Measurements from ENCODE around the gene CPED1.

DNA sequence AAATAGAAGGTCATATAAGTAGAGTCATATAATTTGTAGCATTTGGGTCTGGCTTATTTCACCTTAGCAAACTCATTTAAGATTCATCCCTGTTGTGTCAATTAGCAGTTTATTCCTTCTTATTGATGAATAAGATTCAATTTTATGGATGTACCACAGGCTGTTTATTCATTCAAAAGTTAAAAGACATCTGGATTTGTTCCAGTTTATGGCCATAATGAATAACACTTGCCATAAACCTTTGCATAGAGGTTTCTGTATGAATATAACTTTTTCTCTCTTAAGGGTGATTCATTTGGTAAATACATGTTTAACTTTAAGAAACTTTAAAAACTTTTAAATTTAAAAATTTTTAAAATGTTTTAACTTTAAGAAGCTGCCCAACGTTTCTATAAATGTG is 66.4 kb downstream of the CPED1 start:
- TF ChIP-seq, protein P1, sequence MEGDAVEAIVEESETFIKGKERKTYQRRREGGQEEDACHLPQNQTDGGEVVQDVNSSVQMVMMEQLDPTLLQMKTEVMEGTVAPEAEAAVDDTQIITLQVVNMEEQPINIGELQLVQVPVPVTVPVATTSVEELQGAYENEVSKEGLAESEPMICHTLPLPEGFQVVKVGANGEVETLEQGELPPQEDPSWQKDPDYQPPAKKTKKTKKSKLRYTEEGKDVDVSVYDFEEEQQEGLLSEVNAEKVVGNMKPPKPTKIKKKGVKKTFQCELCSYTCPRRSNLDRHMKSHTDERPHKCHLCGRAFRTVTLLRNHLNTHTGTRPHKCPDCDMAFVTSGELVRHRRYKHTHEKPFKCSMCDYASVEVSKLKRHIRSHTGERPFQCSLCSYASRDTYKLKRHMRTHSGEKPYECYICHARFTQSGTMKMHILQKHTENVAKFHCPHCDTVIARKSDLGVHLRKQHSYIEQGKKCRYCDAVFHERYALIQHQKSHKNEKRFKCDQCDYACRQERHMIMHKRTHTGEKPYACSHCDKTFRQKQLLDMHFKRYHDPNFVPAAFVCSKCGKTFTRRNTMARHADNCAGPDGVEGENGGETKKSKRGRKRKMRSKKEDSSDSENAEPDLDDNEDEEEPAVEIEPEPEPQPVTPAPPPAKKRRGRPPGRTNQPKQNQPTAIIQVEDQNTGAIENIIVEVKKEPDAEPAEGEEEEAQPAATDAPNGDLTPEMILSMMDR (IDR thresholded peaks at IDR 0.05 in 2 of 3, conservative IDR thresholded peaks at IDR 0.05 in 1 of 3; ENCODE audit: control insufficient read depth in 2 of 3, extremely low read depth in 1 of 3, insufficient read depth in 1 of 3, low read depth in 3 of 3, low read length in 3 of 3), result no peak
- TF ChIP-seq TCF7 (IDR thresholded peaks at IDR 0.05; ENCODE audit: borderline replicate concordance) (no peak), EZH2 (IDR thresholded peaks at IDR 0.05; ENCODE audit: borderline replicate concordance, control insufficient read depth, low read depth, low read length) (no peak), POLR2AphosphoS5 (IDR thresholded peaks at IDR 0.05; ENCODE audit: low read length) (no peak), TARDBP (IDR thresholded peaks at IDR 0.05; ENCODE audit: borderline replicate concordance) (no peak), RAD21 (IDR thresholded peaks at IDR 0.05; ENCODE audit: insufficient read depth, low read depth, low read length) (no peak)
